Measurements from ENCODE around the gene TESK2. TPM values are rescaled to one million over a fixed set of nuclear protein-coding genes. Genes with fewer than 3 reads are reported as not detected.
"Not testable (repeated sequence)": the region's sequence is repeated elsewhere in the genome, so short reads cannot be mapped to it uniquely, and the experiment has no call there.

The TESK2 gene
- total RNA-seq, 2 experiments from 2014 or later: 4.6 to 6.0 TPM

- H3K4me1 Mint-ChIP-seq (ENCODE audit: low read depth): peaks cover 6% of the 10 kb centered on the region
- H3K27ac Mint-ChIP-seq: no peak overlapping the region
- H3K27me3 Mint-ChIP-seq: no peaks in the 10 kb centered on the region
Observed at GRCh38 chr1:45490121-45490625, 790 bp downstream of the TESK2 start.

GRCh38 chr1:45489379-45489778, 1.6 kb downstream of the TESK2 start:
- intact Hi-C loops (cut with micrococcal nuclease); H3K9me3 Mint-ChIP-seq; H3K27me3 Mint-ChIP-seq; H3K4me3 Mint-ChIP-seq; H3K4me1 Mint-ChIP-seq (ENCODE audit: low read depth); H3K36me3 Mint-ChIP-seq: not testable (repeated sequence)
- POLR2A ChIA-PET: interaction anchor here (0.6 to 2.9 kb wide), 6 partner anchors 32 to 254 kb away, joined by 3 to 15 read pairs (median 4); partner anchors contain the start of genes MUTYH, PRDX1 and TOE1
- H3K27ac Mint-ChIP-seq: peak overlapping the region; percentile 7
- CTCF ChIA-PET: interaction anchor here (0.7 to 7.5 kb wide), 7 partner anchors 32 to 477 kb away, joined by 3 to 237 read pairs (median 48); partner anchors contain the start of genes HECTD3, HPDL, MUTYH and PRDX1
- peak; percentile 80 for DNase-seq

More at GRCh38 chr1:45490121-45490625, 790 bp downstream of the TESK2 start:
- DNase-seq: no peak
- intact Hi-C loops (cut with micrococcal nuclease): loop anchor here (2.0 to 5.0 kb wide), 4 partner anchors 33 to 758 kb away; partner anchors contain the start of genes BEST4 and RNU5D-1
- POLR2A ChIA-PET: interaction anchor here (1.2 to 2.9 kb wide), 7 partner anchors 10 to 187 kb away, joined by 3 to 15 read pairs (median 5); partner anchors contain the start of genes CCDC163, MMACHC, MUTYH and PRDX1
- Mint-ChIP-seq H3K9me3 (no peaks in the 10 kb centered on the region), H3K4me3 (no peak overlapping the region), H3K36me3 (no peaks in the 10 kb centered on the region)
- CTCF ChIA-PET: interaction anchor here (1.5 to 7.5 kb wide), 6 partner anchors 10 to 477 kb away, joined by 5 to 237 read pairs (median 50); partner anchors contain the start of genes CCDC163, HECTD3, MMACHC and MUTYH

- intact Hi-C loops (cut with micrococcal nuclease): no loop called here
Observed at GRCh38 chr1:45488666-45489377, 2.1 kb downstream of the TESK2 start.

GRCh38 chr1:45485949-45486348, 5.0 kb downstream of the TESK2 start:
- CTCF ChIA-PET: no interaction called here
- no peak for DNase-seq
- POLR2A ChIA-PET: no interaction called here

More at GRCh38 chr1:45488666-45489377, 2.1 kb downstream of the TESK2 start:
- ChIA-PET POLR2A (interaction anchor here (0.6 to 2.1 kb wide), 5 partner anchors 12 to 255 kb away, joined by 3 to 7 read pairs (median 3); no protein-coding TSS in a partner anchor), CTCF (interaction anchor here (0.7 to 7.5 kb wide), 6 partner anchors 33 to 476 kb away, joined by 3 to 237 read pairs (median 28); partner anchors contain the start of genes HECTD3, HPDL, PRDX1 and UROD)
- no peaks in the 10 kb centered on the region for H3K9me3 Mint-ChIP-seq
- peaks cover 6% of the 10 kb centered on the region for H3K4me1 Mint-ChIP-seq (ENCODE audit: low read depth)
- no peak overlapping the region for H3K27ac Mint-ChIP-seq
- H3K36me3 Mint-ChIP-seq: no peaks in the 10 kb centered on the region
- H3K4me3 Mint-ChIP-seq: no peak overlapping the region
- no peak for DNase-seq
- H3K27me3 Mint-ChIP-seq: no peaks in the 10 kb centered on the region

GRCh38 chr1:45479039-45479748, 11.8 kb downstream of the TESK2 start:
- no peaks in the 10 kb centered on the region for H3K27me3 Mint-ChIP-seq
- no peaks in the 10 kb centered on the region for H3K36me3 Mint-ChIP-seq
- ChIA-PET POLR2A (no interaction called here), CTCF (interaction anchor here (1.4 kb wide), 1 partner anchor 118 kb away, joined by 3 read pairs; no protein-coding TSS in a partner anchor)
- H3K4me1 Mint-ChIP-seq (ENCODE audit: low read depth): peaks cover 3% of the 10 kb centered on the region
- intact Hi-C loops (cut with micrococcal nuclease): no loop called here
- H3K27ac Mint-ChIP-seq: no peak overlapping the region
- no peak for DNase-seq
- H3K4me3 Mint-ChIP-seq: no peak overlapping the region
- no peaks in the 10 kb centered on the region for H3K9me3 Mint-ChIP-seq

More at GRCh38 chr1:45485949-45486348, 5.0 kb downstream of the TESK2 start:
- Mint-ChIP-seq H3K36me3 (no peaks in the 10 kb centered on the region), H3K27ac (no peak overlapping the region), H3K4me3 (no peak overlapping the region), H3K27me3 (no peaks in the 10 kb centered on the region), H3K4me1 (ENCODE audit: low read depth) (peaks cover 4% of the 10 kb centered on the region), H3K9me3 (no peaks in the 10 kb centered on the region)
- intact Hi-C loops (cut with micrococcal nuclease): no loop called here

- no peaks in the 10 kb centered on the region for H3K36me3 Mint-ChIP-seq
- no peaks in the 10 kb centered on the region for H3K27me3 Mint-ChIP-seq
- H3K4me1 Mint-ChIP-seq (ENCODE audit: low read depth): peaks cover 3% of the 10 kb centered on the region
- no peak overlapping the region for H3K4me3 Mint-ChIP-seq
- intact Hi-C loops (cut with micrococcal nuclease): no loop called here
- no peak overlapping the region for H3K27ac Mint-ChIP-seq
- POLR2A ChIA-PET: no interaction called here
- no peaks in the 10 kb centered on the region for H3K9me3 Mint-ChIP-seq
- no peak for DNase-seq
- CTCF ChIA-PET: interaction anchor here (2.7 kb wide), 1 partner anchor 14 kb away, joined by 8 read pairs; no protein-coding TSS in a partner anchor
Observed at GRCh38 chr1:45478121-45478814, 12.7 kb downstream of the TESK2 start.

GRCh38 chr1:45477646-45478045, 13.3 kb downstream of the TESK2 start:
- peaks cover 3% of the 10 kb centered on the region for H3K4me1 Mint-ChIP-seq (ENCODE audit: low read depth)
- intact Hi-C loops (cut with micrococcal nuclease): no loop called here
- CTCF ChIA-PET: interaction anchor here (2.7 kb wide), 1 partner anchor 15 kb away, joined by 8 read pairs; no protein-coding TSS in a partner anchor
- no peak overlapping the region for H3K4me3 Mint-ChIP-seq
- H3K27me3 Mint-ChIP-seq: no peaks in the 10 kb centered on the region
- POLR2A ChIA-PET: no interaction called here
- H3K9me3 Mint-ChIP-seq: no peaks in the 10 kb centered on the region
- H3K36me3 Mint-ChIP-seq: no peaks in the 10 kb centered on the region
- no peak overlapping the region for H3K27ac Mint-ChIP-seq
- DNase-seq: no peak

- DNase-seq; CTCF ChIA-PET; H3K4me1 Mint-ChIP-seq (ENCODE audit: low read depth); intact Hi-C loops (cut with micrococcal nuclease); H3K36me3 Mint-ChIP-seq; H3K4me3 Mint-ChIP-seq; H3K27me3 Mint-ChIP-seq; POLR2A ChIA-PET; H3K27ac Mint-ChIP-seq; H3K9me3 Mint-ChIP-seq: not testable (repeated sequence)
Observed at GRCh38 chr1:45474194-45474593, 16.8 kb downstream of the TESK2 start.

GRCh38 chr1:45473302-45473701, 17.7 kb downstream of the TESK2 start:
- intact Hi-C loops (cut with micrococcal nuclease): no loop called here
- no peaks in the 10 kb centered on the region for H3K27me3 Mint-ChIP-seq
- POLR2A ChIA-PET: interaction anchor here (0.6 kb wide), 2 partner anchors 81 to 651 kb away, joined by 3 to 4 read pairs; no protein-coding TSS in a partner anchor
- H3K36me3 Mint-ChIP-seq: no peaks in the 10 kb centered on the region
- no peak for DNase-seq
- H3K27ac Mint-ChIP-seq: no peak overlapping the region
- CTCF ChIA-PET: interaction anchor here (0.6 to 0.7 kb wide), 3 partner anchors 96 to 493 kb away, joined by 3 to 4 read pairs (median 3); no protein-coding TSS in a partner anchor
- no peaks in the 10 kb centered on the region for H3K9me3 Mint-ChIP-seq
- no peaks in the 10 kb centered on the region for H3K4me1 Mint-ChIP-seq (ENCODE audit: low read depth)
- no peak overlapping the region for H3K4me3 Mint-ChIP-seq

GRCh38 chr1:45470306-45470798, 20.6 kb downstream of the TESK2 start:
- no peak overlapping the region for H3K27ac Mint-ChIP-seq
- H3K4me3 Mint-ChIP-seq: no peak overlapping the region
- DNase-seq: no peak
- H3K36me3 Mint-ChIP-seq: no peaks in the 10 kb centered on the region
- intact Hi-C loops (cut with micrococcal nuclease): no loop called here
- no peaks in the 10 kb centered on the region for H3K4me1 Mint-ChIP-seq (ENCODE audit: low read depth)
- ChIA-PET CTCF (interaction anchor here (0.7 to 2.3 kb wide), 3 partner anchors 22 to 167 kb away, joined by 3 to 11 read pairs (median 3); no protein-coding TSS in a partner anchor), POLR2A (no interaction called here)
- no peaks in the 10 kb centered on the region for H3K27me3 Mint-ChIP-seq
- H3K9me3 Mint-ChIP-seq: no peaks in the 10 kb centered on the region

GRCh38 chr1:45467353-45467752, 23.6 kb downstream of the TESK2 start:
- H3K36me3 Mint-ChIP-seq; H3K4me3 Mint-ChIP-seq; intact Hi-C loops (cut with micrococcal nuclease); H3K27me3 Mint-ChIP-seq; H3K27ac Mint-ChIP-seq; H3K4me1 Mint-ChIP-seq (ENCODE audit: low read depth); DNase-seq; POLR2A ChIA-PET; CTCF ChIA-PET; H3K9me3 Mint-ChIP-seq: not testable (repeated sequence)
